GM13977 (cell line): Measurements from ENCODE around the gene COL4A1.

Source experiments
- DNase-seq: peaks from one replicate; pipeline ENCODE4 v3.0.0; 2012; ENCODE audit warnings: low spot score
- in situ Hi-C: fragments of 300-500 bp; cut with MboI; formaldehyde crosslinking; loops from one replicate; pipeline ENCODE4 v1.12.0; 2022; ENCODE audit warnings: low sequenced_read_pairs, low pct_unique_long_range_greater_than_20kb, mixed read lengths, inconsistent platforms; ENCODE audit not compliant: unreplicated experiment
- TF ChIP-seq, protein P1 (sequence below): IDR thresholded peaks from 2 replicates; pipeline ENCODE4 v1.5.1; 2012; ENCODE audit warnings: mild to moderate bottlenecking, control low read depth; ENCODE audit not compliant: insufficient read depth; ENCODE audit errors: extremely low read depth, missing control alignments

Gene COL4A1

DNA sequence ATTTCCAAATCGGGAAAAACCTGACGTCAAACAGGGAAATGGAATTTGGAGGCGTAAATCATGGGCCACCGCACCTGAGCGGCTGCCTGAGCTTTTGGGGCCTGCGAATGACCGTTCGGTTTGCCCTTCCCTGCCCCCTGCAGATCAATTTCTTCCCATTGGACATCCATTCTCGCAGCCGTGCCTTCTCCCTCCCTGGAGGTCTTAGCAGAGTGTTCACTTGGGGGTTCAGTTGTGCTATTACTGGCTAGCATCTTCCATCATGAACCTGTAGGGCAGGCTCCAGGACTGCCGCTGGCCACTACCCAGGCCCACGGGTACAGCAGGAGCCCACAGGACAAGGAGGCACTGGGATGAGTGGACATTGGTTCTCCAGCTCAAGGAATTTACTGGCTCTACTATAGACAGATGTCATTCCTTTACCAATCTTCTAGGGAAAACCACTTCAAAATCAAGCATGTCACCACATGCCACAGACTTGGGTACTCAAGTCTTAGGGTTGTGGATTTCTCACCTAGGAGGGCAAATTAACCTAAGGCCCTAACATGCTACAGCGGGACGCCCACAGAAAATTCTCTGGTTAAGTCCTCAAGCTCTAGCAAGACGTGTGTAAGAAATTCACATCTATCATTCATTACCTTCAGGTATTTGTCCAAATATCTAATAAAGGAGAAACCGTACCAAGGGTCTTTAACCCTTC, 75.5 kb downstream of the COL4A1 start:
- no peak for DNase-seq
- TF ChIP-seq, protein P1, sequence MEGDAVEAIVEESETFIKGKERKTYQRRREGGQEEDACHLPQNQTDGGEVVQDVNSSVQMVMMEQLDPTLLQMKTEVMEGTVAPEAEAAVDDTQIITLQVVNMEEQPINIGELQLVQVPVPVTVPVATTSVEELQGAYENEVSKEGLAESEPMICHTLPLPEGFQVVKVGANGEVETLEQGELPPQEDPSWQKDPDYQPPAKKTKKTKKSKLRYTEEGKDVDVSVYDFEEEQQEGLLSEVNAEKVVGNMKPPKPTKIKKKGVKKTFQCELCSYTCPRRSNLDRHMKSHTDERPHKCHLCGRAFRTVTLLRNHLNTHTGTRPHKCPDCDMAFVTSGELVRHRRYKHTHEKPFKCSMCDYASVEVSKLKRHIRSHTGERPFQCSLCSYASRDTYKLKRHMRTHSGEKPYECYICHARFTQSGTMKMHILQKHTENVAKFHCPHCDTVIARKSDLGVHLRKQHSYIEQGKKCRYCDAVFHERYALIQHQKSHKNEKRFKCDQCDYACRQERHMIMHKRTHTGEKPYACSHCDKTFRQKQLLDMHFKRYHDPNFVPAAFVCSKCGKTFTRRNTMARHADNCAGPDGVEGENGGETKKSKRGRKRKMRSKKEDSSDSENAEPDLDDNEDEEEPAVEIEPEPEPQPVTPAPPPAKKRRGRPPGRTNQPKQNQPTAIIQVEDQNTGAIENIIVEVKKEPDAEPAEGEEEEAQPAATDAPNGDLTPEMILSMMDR: no peak
- in situ Hi-C loops: no loop called here

DNA sequence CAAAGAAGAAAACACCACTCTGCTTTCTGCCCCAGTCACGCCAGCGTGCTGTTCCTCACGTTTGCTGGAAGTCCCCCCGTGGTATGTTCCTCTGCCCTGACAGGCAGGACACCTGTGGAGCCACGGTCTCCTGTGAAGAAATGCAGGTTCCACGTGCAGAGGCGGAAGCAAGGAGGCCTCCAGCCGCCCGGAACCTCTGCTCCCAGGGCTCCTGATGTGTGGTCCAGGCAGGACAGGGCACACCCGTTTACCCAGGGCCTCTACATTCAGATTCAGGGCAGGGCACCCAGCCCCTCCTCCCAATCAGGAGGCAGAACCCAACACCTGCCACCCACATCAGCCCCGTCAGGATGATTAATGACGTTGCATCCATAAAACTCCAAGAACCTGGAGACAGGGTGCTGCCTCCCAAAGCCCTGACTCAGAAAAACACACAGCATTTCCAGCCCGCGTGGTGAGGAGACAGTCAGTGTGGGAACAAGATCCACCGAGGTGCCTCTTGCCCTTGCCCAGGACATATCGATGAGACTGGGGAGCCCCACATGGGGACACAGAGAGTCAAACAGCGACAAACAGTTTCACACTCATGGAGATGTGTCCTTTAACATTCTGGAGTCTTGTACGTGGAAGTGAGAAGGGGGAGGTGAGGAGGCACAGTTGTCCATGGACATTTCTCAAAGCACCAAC, 76.2 kb downstream of the COL4A1 start:
- TF ChIP-seq, protein P1: no peak
- in situ Hi-C loops: no loop called here
- no peak for DNase-seq

DNA sequence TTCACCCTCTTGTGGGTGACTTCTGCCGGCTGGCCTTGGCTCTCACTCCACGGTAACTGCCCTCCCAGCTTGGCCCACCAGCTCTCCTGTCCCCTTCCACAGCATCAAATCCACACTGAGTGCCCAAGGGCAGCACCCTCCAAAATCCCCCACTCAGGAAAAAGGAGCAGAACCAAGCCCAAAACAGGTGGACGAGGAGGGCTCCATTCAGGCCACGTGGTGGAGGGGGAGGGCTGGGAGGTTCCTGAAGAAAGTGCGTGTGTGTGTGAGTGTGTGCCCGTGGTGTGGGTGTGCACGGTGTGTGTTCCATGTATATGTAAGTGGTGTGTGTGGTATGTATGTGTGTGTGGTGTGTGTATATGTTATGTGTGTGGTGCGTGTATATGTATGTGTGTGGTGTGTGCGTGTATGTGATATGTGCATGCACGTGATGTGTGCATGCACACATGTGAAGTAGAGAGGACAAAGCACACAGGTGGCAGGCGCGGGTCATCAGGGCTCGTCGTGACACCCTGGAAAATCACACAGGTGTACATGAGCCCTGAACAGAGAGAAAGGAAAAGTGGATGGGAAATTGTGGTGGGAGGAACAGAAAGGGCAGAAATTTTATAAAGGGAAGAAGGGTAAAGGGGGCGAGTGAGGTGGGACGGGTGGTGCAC, 76.9 kb downstream of the COL4A1 start:
- in situ Hi-C loops: loop anchor here (10.0 kb wide), 1 partner anchor 185 kb away; no protein-coding TSS in a partner anchor
- TF ChIP-seq, protein P1: no peak
- no peak for DNase-seq

DNA sequence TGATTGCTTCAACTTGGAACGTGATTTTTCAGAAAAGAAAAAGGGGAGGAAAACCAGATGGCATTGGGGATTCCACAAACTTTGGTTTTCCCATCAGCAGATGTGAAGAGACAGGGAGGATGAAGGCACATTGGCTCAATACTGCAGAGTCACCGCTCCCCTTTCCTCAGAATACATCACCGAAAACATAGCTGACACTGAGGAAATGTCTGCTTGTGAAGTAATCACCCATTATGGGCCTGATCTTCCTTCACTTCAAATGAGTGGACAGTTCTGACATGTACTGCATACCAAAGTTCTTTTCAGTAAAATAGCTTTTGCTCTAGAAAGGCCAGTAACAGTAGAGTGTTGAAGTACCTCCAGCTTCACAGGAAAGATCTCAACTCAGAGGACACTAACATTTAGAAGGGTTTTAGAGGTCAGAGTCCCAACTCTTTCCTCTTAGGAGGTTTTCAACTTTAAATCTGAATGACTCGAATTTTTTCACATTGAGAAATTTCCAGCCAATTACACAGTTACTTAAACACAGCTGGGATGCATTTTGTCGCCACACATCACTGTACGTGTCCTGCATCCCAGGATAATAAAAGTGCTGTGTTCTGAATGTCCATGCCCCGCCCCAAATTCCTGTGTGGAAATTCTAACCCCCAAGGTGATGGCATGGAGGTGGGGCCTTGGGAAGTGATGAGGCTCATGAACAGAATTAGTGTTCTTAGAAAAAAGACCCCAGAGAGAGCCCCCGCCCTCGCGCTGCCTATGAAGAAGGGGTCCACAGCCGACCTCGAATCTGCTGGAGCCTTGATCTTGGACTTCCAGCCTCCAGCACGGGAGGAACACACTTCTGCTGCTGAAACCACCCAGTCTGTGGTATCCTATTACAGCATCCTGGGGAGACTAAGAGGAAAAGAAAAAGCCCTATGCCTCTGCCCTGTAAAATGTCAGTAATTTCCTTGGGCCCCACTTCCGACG, 77.7 kb downstream of the COL4A1 start:
- TF ChIP-seq, protein P1: no peak
- no peak for DNase-seq
- in situ Hi-C loops: loop anchor here (10.0 kb wide), 1 partner anchor 186 kb away; no protein-coding TSS in a partner anchor

DNA sequence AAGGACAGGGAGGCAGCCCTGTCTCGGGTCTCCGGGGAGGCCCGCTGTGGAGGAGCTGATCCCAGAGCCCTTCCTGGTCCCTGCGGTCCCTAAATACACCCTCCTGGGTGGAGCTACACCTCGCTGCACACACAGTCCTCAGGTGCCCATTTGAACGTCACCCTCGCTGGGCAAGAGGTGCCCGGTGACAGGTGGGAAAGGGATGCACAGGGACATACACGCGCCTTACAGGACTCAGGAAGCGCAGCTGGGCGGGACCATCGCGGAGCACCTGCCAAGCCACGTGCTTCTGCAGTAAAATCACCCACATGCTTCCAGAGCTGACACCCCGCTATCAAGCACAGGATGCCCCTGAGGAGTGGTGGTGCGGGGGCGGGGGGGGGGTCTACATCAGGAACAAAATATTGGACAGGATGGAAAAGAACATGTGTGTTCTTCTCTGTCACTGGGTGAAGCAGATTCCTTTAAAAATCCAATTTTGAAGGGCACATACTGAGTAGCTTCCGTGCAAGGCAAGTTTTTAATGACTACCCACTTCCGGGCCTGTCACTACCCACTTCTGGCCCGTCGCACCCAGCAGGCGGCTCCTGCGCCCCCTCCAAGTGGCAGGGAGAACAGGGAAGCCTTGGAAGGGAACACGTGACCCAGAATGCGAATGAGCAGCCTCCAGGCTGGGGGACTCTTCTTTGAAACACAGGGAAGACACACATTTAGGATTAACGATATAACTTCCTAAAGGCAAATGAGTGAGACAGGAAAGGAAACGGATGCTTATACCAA, 78.9 kb downstream of the COL4A1 start:
- in situ Hi-C loops: loop anchor here (10.0 kb wide), 1 partner anchor 187 kb away; no protein-coding TSS in a partner anchor
- no peak for DNase-seq
- TF ChIP-seq, protein P1: no peak
